Pericardium fibroblast (primary cell): ENCODE results near the gene HS3ST5. TPM values are rescaled to one million over a fixed set of nuclear protein-coding genes. Genes with fewer than 3 reads are reported as not detected.

Experiments used
- total RNA-seq: library from RNA; depleted of rRNA; stranded (reverse); fragments of >200 nt; gene quantifications from 2 replicates; pipeline ENCODE4 v1.2.3, GENCODE V29; 2015

HS3ST5 gene
- total RNA-seq, result not detected in 2 replicates

GRCh38 chr6:114342826-114343781 is at the start of gene HS3ST5:
HS3ST5 (minus strand) TSS chr6:114343023; CDS start chr6:114062845, 280,178 bp downstream.

